GM18505 (cell line): ENCODE data around the gene DSCAM.

ENCODE experiments used
- ATAC-seq: cut with Tn5 transposase; IDR thresholded peaks from one replicate; pipeline ENCODE4 v1.9.1; 2021; ENCODE audit not compliant: unreplicated experiment
- POLR2A ChIP-seq: IDR thresholded peaks from 4 replicates; pipeline ENCODE4 v1.6.1; 2011; ENCODE audit warnings: borderline replicate concordance; ENCODE audit not compliant: insufficient read depth, insufficient read length; ENCODE audit errors: extremely low read depth

Gene DSCAM

DNA sequence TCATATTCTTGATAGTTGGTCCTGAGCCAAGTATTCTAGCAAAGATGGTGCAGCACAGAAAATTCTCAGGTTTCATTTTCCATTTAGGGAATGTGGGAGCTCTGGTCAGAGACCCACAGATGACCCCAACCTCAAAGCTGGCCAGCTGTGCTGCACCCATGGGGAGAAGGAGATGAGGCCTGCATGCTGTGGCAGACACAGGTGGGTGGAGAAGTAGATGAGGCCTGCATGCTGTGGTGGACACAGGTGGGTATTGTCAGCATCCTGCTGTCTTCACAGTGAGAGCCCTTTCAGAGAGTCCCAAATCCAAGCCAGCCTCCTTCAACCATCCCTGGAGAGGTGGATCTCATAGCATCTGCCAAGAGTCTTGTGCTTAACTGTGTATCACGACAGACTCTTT, 77.7 kb downstream of the DSCAM start:
- ATAC-seq, result no peak
- TF ChIP-seq POLR2A, result no peak

DNA sequence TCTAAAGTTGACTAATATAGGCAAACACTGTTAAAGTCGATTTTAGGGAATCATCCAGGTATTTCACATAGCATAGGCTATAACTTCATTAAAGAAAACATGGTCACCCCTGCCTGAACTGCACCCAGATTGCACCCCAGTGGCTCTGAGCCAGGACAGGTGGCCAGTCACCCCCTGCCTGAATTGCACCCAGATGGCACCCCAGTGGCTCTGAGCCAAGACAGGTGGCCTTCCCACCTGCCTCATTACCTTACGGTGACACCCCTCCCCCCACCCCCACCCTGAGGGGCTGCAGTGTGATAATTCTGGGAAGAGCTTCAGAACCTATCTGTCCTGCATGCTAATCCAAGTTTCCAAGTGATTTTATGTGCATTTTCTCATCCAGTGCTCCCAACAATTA, 78.9 kb downstream of the DSCAM start:
- no peak for ATAC-seq

DNA sequence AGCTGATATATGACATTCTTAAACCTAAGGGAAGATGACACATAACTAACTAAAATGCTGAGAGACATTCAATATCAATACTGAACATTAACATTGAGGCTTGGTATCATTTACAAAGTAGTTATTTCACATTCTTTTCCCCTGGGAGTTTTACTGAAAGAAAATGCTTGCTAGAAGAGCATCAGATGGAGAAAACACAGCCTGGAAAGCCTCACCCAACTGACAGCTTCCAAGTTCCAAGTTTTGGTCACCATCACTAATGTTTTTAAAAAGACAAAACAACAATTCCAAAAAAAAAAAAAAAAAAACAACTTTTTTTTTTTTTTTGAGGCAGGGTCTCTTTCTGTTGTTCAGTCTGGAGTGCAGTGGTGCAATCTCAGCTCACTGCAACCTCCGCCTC, 80.6 kb downstream of the DSCAM start:
- ATAC-seq, result no peak
- no peak for TF ChIP-seq POLR2A

More for the DNA sequence above, 78.9 kb downstream of the DSCAM start:
- no peak for TF ChIP-seq POLR2A

DNA sequence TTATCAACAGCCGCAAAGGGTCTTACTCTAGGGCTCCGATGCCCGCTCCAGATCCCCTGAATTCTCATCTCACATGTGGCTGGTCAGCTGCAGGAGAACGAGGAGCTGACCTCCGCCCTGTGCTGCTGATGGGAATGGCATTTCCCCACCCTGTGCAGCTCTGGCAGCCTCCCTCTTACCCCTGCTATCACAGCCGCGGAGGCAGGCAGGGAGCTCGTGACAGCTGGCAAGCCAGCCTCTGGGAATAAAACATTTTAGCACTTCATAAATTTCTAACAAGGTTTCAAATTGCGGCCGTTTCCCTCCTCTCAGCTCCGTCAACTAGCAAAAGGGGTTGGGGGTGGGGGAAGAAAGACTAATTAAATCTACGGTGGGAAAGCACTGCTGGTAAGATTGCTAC, 81.1 kb downstream of the DSCAM start:
- TF ChIP-seq POLR2A, result no peak
- ATAC-seq, result no peak

DNA sequence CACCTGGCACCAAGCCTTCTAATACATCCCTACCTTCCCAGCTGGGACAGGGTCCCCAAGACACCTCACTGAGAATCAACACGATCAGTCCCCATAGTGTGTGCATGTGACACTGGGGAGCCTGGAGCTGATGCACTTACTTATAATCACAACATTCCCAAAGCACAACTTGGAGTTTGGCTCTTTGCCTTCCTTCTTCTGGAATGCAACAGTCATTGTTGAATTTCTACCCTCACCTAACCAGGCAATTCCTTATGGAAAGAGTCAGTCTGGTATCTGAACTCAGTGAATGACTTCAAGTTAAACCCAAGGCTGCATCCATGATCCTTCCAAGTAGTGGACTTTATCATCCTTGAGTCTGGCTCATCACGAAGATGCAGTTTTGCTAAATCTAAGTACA, 86.1 kb downstream of the DSCAM start:
- TF ChIP-seq POLR2A, result no peak

DNA sequence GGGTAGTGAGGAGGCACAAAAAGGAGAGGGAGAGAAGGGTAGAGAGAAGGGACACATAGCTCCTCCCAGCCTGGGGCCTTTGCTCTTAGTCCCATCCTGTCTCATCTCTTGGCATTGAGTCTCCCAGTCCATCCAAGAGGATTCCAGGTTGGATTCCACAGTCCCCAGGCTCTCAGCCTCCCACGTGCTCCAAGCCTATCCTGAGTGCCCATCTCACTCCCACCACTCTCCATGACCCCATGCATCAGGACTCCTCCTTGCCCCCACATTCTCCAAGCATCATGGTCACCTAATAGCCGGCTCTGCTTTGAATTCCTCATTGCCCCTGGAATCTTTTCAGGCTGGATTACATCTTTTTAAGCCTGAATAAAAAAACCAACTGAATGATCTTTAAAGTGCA, 87.9 kb downstream of the DSCAM start:
- no peak for ATAC-seq
- TF ChIP-seq POLR2A, result no peak

More for the DNA sequence above, 86.1 kb downstream of the DSCAM start:
- no peak for ATAC-seq

DNA sequence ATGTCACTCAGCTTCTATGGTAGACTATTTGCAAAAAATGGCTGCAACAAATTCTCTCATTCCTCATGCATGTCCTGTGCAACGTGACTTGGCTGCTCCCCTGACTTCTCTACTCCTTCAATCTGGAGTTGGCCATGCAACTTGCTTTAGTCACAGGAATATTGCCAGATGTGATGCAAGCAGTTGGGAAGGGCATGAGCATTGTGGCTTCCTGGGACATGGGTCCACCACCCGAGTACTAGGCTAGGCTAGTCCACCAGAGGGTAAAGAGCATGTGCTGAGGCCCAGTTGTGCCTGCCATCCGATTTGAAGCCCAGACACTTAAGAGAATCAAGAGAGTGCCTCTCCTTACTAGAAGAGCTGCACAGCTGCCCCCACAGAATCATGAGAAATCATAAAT, 89.6 kb downstream of the DSCAM start:
- no peak for ATAC-seq
- no peak for TF ChIP-seq POLR2A

DNA sequence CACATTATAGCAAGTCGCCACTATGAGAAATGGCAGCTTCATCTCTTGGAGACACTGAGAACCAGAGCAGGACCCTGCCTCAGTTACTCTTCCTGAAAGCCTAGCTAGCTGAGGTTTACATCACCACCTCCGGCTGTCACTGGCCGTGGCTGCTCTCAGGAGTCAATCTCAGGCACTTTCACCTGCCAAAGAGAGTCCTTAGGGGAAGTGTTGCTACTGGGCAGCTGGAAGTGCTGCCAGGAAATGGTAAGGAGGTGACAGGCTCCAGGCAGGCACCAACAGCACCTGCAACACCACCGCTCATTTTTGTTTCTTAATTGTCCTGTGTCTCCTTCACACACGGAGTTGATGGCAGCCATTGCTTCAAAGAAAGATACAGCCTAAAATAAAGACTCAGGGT, 92.5 kb downstream of the DSCAM start:
- no peak for ATAC-seq
- no peak for TF ChIP-seq POLR2A

DNA sequence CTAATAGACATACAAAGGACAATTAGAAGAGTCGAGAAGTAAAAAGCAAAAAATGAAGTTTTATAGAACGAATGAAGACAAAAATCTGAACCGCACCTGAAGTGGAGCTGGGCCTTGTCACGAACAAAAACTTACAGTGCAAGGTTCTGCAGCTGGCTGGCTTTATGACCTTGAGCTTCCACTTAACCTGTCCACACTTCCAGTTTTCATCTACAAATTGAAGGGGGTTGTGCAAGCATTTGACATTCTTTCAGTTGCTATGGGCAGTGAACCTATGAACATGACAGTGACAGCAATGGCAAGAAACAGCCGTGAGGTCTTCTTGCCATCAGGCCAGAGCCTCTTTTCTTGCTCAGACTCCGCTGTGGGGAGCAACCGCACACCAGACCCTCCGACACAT, 93.2 kb downstream of the DSCAM start:
- no peak for TF ChIP-seq POLR2A
- no peak for ATAC-seq

DNA sequence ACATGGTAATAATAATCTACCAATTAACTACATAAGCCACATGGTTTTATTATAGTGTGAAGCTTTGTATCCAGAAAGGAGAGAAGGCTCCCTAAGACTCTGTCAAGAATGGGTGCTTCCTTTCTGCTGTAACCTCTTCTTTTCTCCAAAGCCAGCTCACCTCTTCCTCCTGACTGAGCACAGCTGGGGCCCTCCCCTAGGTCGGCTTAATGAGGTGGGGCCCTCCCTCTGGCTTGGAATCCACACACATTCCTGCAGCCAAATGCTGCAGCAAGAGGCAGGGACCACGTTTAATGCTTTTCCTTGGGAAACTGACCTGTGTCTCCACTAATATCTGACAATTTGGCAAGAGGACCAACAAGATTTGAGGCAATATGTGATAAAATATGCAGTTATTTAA, 94.8 kb downstream of the DSCAM start:
- TF ChIP-seq POLR2A, result no peak
- no peak for ATAC-seq

DNA sequence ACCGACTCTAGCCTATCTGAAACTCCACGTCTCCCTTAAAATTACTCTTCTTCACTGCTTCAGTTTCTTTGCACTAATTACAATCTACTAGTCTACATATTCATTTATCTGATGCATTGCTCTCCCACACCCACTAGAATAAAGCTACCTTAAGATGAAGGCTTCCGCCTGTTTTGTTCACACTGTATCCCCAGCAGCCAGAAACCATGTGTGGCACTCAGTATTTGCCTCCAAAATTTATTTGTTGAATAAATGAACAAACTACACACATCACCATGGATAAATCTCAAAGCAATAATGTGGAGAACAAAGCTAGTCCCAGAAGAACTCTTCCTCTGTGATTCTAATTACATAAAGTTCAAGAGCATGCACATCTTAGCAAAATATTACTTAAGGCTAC, 95.7 kb downstream of the DSCAM start:
- ATAC-seq, result no peak
- no peak for TF ChIP-seq POLR2A

DNA sequence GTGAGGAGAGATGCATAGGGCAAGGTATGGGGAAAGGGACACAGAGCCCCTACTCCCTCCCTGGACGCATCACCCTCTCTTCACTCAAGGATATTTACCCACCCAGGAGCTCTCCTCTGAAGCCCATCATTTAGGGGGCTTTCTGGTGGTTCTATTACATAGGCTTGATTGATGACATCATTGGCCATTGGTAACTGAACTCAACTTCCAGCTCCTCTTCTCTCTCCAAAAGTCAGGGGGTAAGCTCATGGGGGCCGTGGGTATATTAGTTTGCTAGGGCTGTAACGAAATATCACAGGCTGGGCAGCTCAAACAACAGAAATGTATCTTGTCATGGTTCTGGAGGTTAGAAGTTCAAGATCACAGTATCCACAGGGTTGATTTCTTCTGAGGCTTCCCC, 110.8 kb downstream of the DSCAM start:
- TF ChIP-seq POLR2A, result no peak
- ATAC-seq, result no peak

DNA sequence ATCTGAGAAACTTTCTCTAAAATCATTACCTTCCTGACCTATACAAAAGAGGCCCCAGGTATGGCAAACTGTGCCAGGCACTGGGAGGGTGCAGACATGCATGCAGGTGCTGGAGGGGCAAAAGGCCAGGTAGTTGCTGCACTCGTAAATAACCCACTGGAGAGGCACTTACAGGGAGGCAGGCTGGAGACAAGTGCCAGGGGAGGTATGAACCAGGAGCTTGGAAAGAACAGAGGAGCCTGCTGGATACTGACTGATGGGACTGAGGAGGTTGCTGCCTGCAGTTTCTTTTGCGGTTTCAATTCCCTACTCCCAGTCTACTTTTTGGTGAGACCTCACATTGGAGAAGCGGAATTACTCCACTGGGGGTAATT, 113.9 kb downstream of the DSCAM start:
- no peak for TF ChIP-seq POLR2A
- ATAC-seq, result no peak

DNA sequence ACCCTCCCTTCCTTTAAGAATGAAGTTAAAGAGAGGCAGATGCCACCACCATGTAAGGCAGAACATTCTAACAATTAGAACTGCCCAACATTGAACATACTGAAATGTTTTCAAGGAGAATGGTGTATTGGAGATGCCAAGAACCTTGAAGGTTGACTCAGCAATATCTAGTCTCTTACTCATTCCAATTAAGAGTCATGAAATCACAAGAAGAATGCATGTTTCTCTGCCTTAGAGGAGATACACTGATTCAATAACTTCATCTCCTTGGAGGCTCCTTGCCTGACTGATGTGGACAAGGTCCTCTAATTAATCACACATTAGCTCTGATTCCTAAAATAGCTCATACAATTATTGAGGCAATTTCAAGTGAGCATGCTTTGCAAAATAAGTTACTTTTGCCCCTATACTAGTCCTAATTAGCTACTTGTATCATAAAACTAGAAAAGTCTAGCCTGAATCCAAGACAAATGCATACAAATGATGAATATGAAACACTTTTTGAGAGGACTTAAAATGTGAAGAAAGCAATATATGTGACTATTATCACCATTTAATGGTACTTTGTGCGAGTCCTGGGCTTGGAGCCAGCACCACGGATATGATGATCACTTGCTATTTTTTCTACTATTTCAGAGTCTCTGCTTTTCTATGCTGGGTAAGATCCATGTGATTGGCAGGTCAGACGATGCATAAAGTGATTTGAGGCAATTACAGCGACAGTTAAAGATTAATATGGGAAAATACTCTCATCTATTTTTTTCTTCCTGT, 114.5 kb downstream of the DSCAM start:
- TF ChIP-seq POLR2A, result no peak
- no peak for ATAC-seq

DNA sequence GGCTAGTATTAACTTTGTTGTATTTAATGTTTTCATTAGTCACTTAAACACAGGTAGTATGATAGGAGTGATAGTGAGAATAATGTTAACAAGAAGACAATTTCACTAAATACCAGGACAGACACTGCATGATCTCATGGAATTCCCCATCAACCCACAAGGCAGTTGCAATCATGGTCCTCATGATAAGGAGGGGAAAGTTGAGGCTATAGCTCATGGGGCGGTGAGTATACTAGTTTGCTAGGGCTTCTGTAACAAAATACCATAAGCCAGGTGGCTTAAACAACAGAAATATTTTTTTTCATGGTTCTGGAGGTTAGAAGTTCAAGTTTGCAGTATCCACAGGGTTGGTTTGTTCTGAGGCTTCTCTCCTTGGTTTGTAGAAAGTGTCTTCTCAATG, 115.8 kb downstream of the DSCAM start:
- no peak for ATAC-seq
- TF ChIP-seq POLR2A, result no peak
